ENCODE measurements around the gene ZPBP.

DNA sequence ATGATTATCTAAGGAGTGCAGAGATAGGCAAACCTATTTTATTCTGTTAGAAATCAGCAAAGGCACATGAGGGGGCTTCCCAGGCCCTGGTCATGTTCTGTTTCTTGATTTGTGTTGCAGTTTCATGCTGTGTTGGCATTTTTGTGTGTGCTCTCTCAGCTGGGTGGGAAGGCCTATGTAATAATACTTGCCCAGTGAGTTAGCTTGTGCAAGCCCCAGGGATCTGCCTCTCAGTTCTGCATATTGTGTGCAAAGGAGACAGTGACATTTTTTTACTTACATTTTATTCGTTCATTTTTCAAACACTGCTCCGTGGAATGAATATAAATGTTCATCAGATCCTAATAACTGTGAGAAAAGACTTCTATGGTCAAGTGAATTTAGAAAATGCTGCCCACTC, 200.6 kb downstream of the ZPBP start:
- no peak for TF ChIP-seq CTCF (conservative IDR thresholded peaks at IDR 0.05)
- no peak for TF ChIP-seq ZFX (IDR thresholded peaks at IDR 0.05)
